ENCODE results near the gene HERC5. TPM values are rescaled to one million over a fixed set of nuclear protein-coding genes. Genes with fewer than 3 reads are reported as not detected.

The HERC5 gene
- total and polyA plus RNA-seq, 2 donors (not counting 1 experiment from before 2014, with no cell fraction given): 0.23 to 3.3 TPM

- TF ChIP-seq CTCF (conservative IDR thresholded peaks at IDR 0.05 in 1 of 2, IDR thresholded peaks at IDR 0.05 in 1 of 2; ENCODE audit: low read depth in 1 of 2, low read length in 2 of 2): no peak
- TF ChIP-seq EZH2 (IDR thresholded peaks at IDR 0.05; ENCODE audit: low read length, missing control alignments): no peak
Measured at GRCh38 chr4:88448889-88449288, 8.0 kb upstream of the HERC5 start.

GRCh38 chr4:88449290-88449689, 7.6 kb upstream of the HERC5 start:
- no peak for DNase-seq (ENCODE audit: low read depth in 2 of 2)
- no peaks in the 10 kb centered on the region for H3K9me3 ChIP-seq (ENCODE audit: control insufficient read depth, insufficient read depth, low read depth, low read length)
- no peaks in the 10 kb centered on the region for H4K20me1 ChIP-seq (ENCODE audit: control insufficient read depth, extremely low read depth, insufficient read depth, low read length)
- no peak overlapping the region for H2AFZ ChIP-seq (ENCODE audit: low read length)
- TF ChIP-seq EZH2 (IDR thresholded peaks at IDR 0.05; ENCODE audit: low read length, missing control alignments) (no peak), CTCF (conservative IDR thresholded peaks at IDR 0.05 in 1 of 2, IDR thresholded peaks at IDR 0.05 in 1 of 2; ENCODE audit: low read depth in 1 of 2, low read length in 2 of 2) (no peak)
- no peaks in the 10 kb centered on the region for H3K27me3 ChIP-seq (ENCODE audit: control insufficient read depth, insufficient read depth, low read length)
- no peak overlapping the region for H3K4me2 ChIP-seq (ENCODE audit: extremely low read depth, insufficient read depth, low read length)
- H3K9ac ChIP-seq (ENCODE audit: insufficient read depth, low read length): no peak overlapping the region
- no peaks in the 10 kb centered on the region for H3K36me3 ChIP-seq (ENCODE audit: control insufficient read depth, insufficient read depth, low read length)
- H3K79me2 ChIP-seq (ENCODE audit: control insufficient read depth, insufficient read depth, low read length): no peaks in the 10 kb centered on the region
- H3K4me1 ChIP-seq (ENCODE audit: control insufficient read depth, extremely low read depth, insufficient read depth, low read length): no peaks in the 10 kb centered on the region
- no peak overlapping the region for H3K27ac ChIP-seq (ENCODE audit: insufficient read depth, low read length)
- no peak overlapping the region for H3K4me3 ChIP-seq (replicated peaks in 1 of 4; ENCODE audit: control extremely low read depth in 1 of 4, insufficient read depth in 1 of 4, low read depth in 3 of 4, low read length in 4 of 4)

More at GRCh38 chr4:88448889-88449288, 8.0 kb upstream of the HERC5 start:
- H3K79me2 ChIP-seq (ENCODE audit: control insufficient read depth, insufficient read depth, low read length): no peaks in the 10 kb centered on the region
- H4K20me1 ChIP-seq (ENCODE audit: control insufficient read depth, extremely low read depth, insufficient read depth, low read length): no peaks in the 10 kb centered on the region
- no peaks in the 10 kb centered on the region for H3K36me3 ChIP-seq (ENCODE audit: control insufficient read depth, insufficient read depth, low read length)
- no peak overlapping the region for H3K4me3 ChIP-seq (replicated peaks in 1 of 4; ENCODE audit: control extremely low read depth in 1 of 4, insufficient read depth in 1 of 4, low read depth in 3 of 4, low read length in 4 of 4)
- no peak overlapping the region for H2AFZ ChIP-seq (ENCODE audit: low read length)
- H3K4me2 ChIP-seq (ENCODE audit: extremely low read depth, insufficient read depth, low read length): no peak overlapping the region
- H3K9ac ChIP-seq (ENCODE audit: insufficient read depth, low read length): no peak overlapping the region
- peak in 1 of 2 donors; percentile 3 for DNase-seq (ENCODE audit: low read depth in 2 of 2)
- H3K9me3 ChIP-seq (ENCODE audit: control insufficient read depth, insufficient read depth, low read depth, low read length): no peaks in the 10 kb centered on the region
- no peaks in the 10 kb centered on the region for H3K4me1 ChIP-seq (ENCODE audit: control insufficient read depth, extremely low read depth, insufficient read depth, low read length)
- no peaks in the 10 kb centered on the region for H3K27me3 ChIP-seq (ENCODE audit: control insufficient read depth, insufficient read depth, low read length)
- H3K27ac ChIP-seq (ENCODE audit: insufficient read depth, low read length): no peak overlapping the region

DNA sequence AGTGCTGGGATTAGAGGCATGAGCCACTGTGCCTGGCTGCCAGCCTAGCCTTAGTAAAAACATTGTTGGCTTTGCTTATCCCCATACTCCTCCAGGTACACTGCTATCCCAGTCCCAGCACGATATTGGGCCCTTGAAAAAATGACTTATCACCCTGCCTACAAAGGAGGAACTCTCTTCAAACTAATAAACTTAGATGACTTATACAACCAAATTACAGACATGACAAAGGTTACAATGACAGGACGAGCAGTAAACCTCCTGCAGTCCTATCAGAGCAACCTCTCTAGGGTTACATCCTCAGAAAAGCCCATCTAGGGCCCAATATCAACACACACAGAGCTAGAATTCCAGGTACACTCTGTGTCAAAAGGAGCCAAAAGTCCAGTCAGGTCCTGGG, 5.7 kb upstream of the HERC5 start:
- no peak overlapping the region for H3K27ac ChIP-seq (ENCODE audit: insufficient read depth, low read length)
- H4K20me1 ChIP-seq (ENCODE audit: control insufficient read depth, extremely low read depth, insufficient read depth, low read length): no peaks in the 10 kb centered on the region
- H3K36me3 ChIP-seq (ENCODE audit: control insufficient read depth, insufficient read depth, low read length): no peaks in the 10 kb centered on the region
- H3K4me2 ChIP-seq (ENCODE audit: extremely low read depth, insufficient read depth, low read length): no peak overlapping the region
- no peak overlapping the region for H2AFZ ChIP-seq (ENCODE audit: low read length)
- DNase-seq (ENCODE audit: low read depth in 2 of 2): no peak
- H3K4me3 ChIP-seq (replicated peaks in 1 of 4; ENCODE audit: control extremely low read depth in 1 of 4, insufficient read depth in 1 of 4, low read depth in 3 of 4, low read length in 4 of 4): no peak overlapping the region
- H3K79me2 ChIP-seq (ENCODE audit: control insufficient read depth, insufficient read depth, low read length): no peaks in the 10 kb centered on the region
- no peaks in the 10 kb centered on the region for H3K27me3 ChIP-seq (ENCODE audit: control insufficient read depth, insufficient read depth, low read length)
- no peak overlapping the region for H3K9ac ChIP-seq (ENCODE audit: insufficient read depth, low read length)
- TF ChIP-seq CTCF (conservative IDR thresholded peaks at IDR 0.05 in 1 of 2, IDR thresholded peaks at IDR 0.05 in 1 of 2; ENCODE audit: low read depth in 1 of 2, low read length in 2 of 2) (no peak), EZH2 (IDR thresholded peaks at IDR 0.05; ENCODE audit: low read length, missing control alignments) (no peak)
- no peaks in the 10 kb centered on the region for H3K4me1 ChIP-seq (ENCODE audit: control insufficient read depth, extremely low read depth, insufficient read depth, low read length)
- H3K9me3 ChIP-seq (ENCODE audit: control insufficient read depth, insufficient read depth, low read depth, low read length): no peaks in the 10 kb centered on the region
